ENCODE measurements around the gene ARMS2.

ARMS2 gene

DNA sequence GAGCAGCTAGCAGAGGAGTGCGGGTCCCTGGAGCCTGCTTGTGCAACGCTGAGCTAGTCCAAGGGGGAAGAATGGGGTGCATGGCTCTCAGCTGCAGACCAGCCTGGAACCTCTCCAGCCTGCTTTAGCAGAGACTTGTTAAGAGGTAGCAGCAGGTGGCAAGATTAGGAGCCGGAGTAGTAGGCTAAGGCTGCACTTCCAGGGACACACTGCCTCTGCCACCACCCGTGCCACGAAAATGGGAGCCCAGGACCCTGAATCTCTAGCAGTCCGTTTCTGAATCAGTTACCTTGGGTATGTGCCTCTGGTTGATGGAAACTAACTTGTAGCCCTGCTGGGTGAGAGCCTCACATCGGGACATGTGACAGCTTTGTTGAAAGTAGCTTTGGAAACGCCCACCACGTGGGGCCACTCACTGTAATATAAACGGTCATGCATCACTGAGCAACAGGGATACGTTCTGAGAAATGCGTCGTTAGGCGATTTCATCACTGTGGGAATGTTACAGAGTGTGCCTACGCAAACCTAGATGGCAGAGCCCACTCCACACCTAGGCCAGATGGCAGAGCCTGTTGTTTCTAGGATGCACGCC, 32.8 kb downstream of the ARMS2 start:
- no peak overlapping the region for H3K4me3 ChIP-seq (ENCODE audit: low read length)
- peaks cover 19% of the 10 kb centered on the region for H3K36me3 ChIP-seq (ENCODE audit: control insufficient read depth, insufficient read depth, low read length, severe bottlenecking)
- no peaks in the 10 kb centered on the region for H3K9me3 ChIP-seq (ENCODE audit: control insufficient read depth, low read length)
- H3K4me1 ChIP-seq (ENCODE audit: control insufficient read depth, insufficient read depth, low read length): peaks cover 53% of the 10 kb centered on the region
- no peaks in the 10 kb centered on the region for H3K27me3 ChIP-seq (replicated peaks; ENCODE audit: control insufficient read depth, insufficient read depth, low read length)
- DNase-seq (ENCODE audit: low read depth): peak; percentile 50
- no peak overlapping the region for H3K9ac ChIP-seq (ENCODE audit: low read length)

DNA sequence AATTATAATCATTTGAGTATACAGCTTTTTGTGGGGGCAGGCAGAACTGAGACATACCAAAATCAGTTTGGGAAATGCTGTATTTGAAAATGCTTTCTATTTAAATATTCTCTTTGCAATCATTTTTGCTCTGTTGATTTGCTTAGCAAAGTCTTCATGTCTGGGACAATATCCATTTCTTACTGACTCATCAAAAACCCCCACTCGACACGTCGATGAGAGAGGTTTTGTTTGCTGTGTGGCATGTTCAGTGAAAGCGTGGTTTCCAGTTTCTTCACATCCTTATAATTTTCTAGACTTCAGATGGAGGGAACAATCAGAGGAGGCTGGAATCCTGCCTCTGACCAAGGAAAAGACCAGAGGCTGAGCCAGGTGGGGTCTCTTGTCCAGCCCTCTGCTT, 35.8 kb downstream of the ARMS2 start:
- Histone ChIP-seq H3K4me3 (ENCODE audit: low read length) (no peak overlapping the region), H3K27me3 (replicated peaks; ENCODE audit: control insufficient read depth, insufficient read depth, low read length) (no peaks in the 10 kb centered on the region), H3K4me1 (ENCODE audit: control insufficient read depth, insufficient read depth, low read length) (peaks cover 80% of the 10 kb centered on the region), H3K9me3 (ENCODE audit: control insufficient read depth, low read length) (no peaks in the 10 kb centered on the region), H3K36me3 (ENCODE audit: control insufficient read depth, insufficient read depth, low read length, severe bottlenecking) (peaks cover 15% of the 10 kb centered on the region), H3K9ac (ENCODE audit: low read length) (peak overlapping the region; percentile 0)
- DNase-seq (ENCODE audit: low read depth): peak; percentile 53

DNA sequence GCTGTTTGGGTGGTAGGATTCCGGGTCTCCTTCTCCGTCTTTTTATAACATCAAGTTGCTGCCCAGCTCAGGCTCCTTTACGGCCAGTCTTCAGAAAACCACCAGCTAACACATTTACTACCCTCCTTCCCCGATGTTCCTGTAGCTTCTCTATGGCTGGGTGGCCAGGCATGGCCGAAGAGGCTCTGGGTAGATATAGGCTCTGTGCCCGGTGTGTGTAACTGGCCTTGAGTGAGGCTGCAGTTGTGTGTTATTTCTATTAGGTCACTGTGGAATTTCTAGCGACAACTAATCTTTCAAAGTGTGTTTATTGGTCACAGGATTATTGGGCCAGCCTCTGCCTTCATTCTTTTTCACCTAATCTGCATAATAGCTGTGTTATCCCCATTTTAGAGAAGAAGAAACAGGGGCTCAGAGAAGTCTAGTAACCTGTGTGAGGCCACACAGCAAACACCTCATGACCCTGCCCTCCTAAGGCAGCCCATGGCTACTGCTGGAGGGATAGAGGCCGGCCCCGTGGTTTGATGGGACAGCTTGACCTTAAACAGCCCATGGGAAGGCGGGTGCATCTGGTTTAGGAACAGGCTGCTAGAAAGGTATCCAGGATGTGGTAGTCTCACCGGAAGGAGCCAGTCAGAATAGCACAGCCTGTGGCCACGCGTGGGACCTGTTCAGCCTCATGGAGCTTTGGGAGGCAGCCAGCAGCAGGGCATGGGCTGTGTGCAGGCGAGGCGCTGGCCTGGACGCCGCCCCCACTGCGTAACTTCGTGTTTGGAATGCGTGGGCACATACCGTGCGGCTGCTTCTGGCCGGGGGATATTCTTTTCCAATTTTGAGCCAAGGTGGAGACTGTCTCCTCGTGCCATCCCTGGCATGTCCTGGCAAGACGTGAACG, 36.6 kb downstream of the ARMS2 start:
- Histone ChIP-seq H3K9me3 (ENCODE audit: control insufficient read depth, low read length) (no peaks in the 10 kb centered on the region), H3K9ac (ENCODE audit: low read length) (peak overlapping the region; percentile 0), H3K4me3 (ENCODE audit: low read length) (no peak overlapping the region), H3K27me3 (replicated peaks; ENCODE audit: control insufficient read depth, insufficient read depth, low read length) (no peaks in the 10 kb centered on the region), H3K4me1 (ENCODE audit: control insufficient read depth, insufficient read depth, low read length) (peaks cover 78% of the 10 kb centered on the region), H3K36me3 (ENCODE audit: control insufficient read depth, insufficient read depth, low read length, severe bottlenecking) (peaks cover 15% of the 10 kb centered on the region)
- peak; percentile 87 for DNase-seq (ENCODE audit: low read depth)

DNA sequence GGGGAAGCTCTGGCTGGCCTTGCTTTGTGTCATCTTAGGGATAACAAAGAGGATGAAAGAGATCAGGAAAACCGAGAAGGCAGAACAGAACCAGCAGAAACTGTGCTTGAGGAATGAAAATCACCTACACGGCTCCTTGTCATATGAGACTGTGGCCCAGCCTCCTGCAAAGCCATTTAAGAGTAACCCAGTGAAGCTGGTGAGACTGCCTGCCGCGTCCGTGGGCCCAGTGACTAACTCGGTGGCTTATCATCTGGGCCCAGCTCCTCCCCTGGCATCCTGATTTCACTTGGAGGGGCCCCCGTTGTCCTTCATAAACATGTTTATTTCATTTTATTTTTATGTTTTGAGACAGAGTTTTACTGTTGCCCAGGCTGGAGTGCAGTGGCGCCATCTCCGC, 37.6 kb downstream of the ARMS2 start:
- Histone ChIP-seq H3K27me3 (replicated peaks; ENCODE audit: control insufficient read depth, insufficient read depth, low read length) (no peaks in the 10 kb centered on the region), H3K4me1 (ENCODE audit: control insufficient read depth, insufficient read depth, low read length) (peaks cover 69% of the 10 kb centered on the region), H3K36me3 (ENCODE audit: control insufficient read depth, insufficient read depth, low read length, severe bottlenecking) (peaks cover 15% of the 10 kb centered on the region), H3K9ac (ENCODE audit: low read length) (peak overlapping the region; percentile 4), H3K9me3 (ENCODE audit: control insufficient read depth, low read length) (no peaks in the 10 kb centered on the region), H3K4me3 (ENCODE audit: low read length) (no peak overlapping the region)
- peak; percentile 48 for DNase-seq (ENCODE audit: low read depth)

DNA sequence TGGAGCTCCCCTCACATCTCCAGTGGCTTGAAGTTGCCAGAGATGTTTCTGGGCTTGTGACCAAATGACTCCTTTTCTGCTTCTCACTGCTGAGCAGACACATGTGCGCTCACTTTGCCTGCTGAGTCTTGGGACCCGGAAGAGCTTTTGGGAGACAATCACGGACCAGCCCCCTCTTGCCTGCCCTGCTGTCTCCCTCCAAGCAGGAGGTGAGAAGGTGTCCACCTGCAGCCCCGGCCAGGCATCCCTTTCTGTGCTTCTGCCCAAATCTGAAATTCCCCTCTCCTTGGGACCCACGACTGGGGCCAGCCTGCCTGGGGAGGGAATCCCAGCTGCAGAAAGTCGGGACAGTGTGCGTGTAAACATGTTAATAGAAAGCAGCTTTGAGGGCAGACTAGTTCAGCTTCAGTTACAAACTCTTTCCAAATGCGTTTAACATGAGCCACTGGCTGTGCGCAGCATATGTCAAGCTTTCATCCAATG, 38.6 kb downstream of the ARMS2 start:
- peak; percentile 88 for DNase-seq (ENCODE audit: low read depth)
- Histone ChIP-seq H3K4me1 (ENCODE audit: control insufficient read depth, insufficient read depth, low read length) (peaks cover 67% of the 10 kb centered on the region), H3K4me3 (ENCODE audit: low read length) (peak overlapping the region; percentile 59), H3K27me3 (replicated peaks; ENCODE audit: control insufficient read depth, insufficient read depth, low read length) (no peaks in the 10 kb centered on the region), H3K9ac (ENCODE audit: low read length) (peak overlapping the region; percentile 80), H3K36me3 (ENCODE audit: control insufficient read depth, insufficient read depth, low read length, severe bottlenecking) (peaks cover 12% of the 10 kb centered on the region), H3K9me3 (ENCODE audit: control insufficient read depth, low read length) (no peaks in the 10 kb centered on the region)

DNA sequence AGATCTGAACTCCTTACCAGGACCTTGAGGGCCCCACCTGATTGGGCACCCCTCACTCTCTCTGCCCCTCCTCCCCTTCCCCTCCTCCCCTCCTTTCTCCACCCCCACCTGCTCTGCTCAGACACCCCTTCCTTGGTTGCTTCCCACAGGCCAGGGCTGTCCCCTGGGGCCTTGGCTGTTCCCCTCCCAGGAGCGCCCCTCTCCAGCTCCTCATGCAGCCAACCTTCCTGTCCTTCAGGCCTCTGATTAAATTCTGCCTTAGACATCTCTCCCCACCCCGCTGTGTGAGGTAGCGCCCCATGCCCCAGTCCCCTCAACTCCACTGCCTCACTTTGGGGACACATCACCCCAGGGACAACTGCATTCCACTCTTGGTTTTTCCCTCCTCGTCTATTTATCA, 39.3 kb downstream of the ARMS2 start:
- Histone ChIP-seq H3K36me3 (ENCODE audit: control insufficient read depth, insufficient read depth, low read length, severe bottlenecking) (peaks cover 11% of the 10 kb centered on the region), H3K9me3 (ENCODE audit: control insufficient read depth, low read length) (no peaks in the 10 kb centered on the region), H3K27me3 (replicated peaks; ENCODE audit: control insufficient read depth, insufficient read depth, low read length) (no peaks in the 10 kb centered on the region), H3K9ac (ENCODE audit: low read length) (peak overlapping the region; percentile 86), H3K4me1 (ENCODE audit: control insufficient read depth, insufficient read depth, low read length) (peaks cover 70% of the 10 kb centered on the region), H3K4me3 (ENCODE audit: low read length) (no peak overlapping the region)
- DNase-seq (ENCODE audit: low read depth): peak; percentile 22

DNA sequence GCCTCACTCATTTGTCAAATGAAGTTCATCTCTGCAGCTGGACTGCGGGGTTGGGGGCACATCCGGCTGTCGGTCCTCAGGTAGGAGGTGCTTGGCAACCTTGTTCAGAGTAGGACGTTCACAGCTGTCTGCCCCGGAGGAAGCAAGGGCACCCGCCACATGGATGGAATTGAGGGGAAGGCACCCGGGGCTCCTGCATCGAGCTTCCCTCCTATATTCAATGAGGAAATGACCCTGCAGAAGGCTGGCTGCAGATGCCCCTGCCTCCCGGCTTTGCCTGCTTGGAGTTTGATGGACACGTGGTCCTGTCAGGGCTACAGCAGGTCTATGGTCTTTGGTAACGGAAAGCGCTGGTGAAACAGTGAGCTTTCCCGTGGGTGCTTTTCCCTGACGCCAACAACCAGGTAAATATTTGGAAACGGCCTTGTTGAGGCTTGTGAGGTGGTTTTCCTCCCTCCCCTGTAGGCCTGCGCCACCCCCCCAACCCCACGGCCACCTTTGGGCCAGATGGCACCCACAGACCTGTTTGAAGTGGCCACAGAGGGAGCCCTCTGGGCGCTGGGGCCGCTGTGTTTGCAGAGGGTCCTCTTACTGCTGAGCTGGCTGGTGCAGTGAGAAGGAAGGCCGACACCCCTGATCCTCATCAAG, 39.8 kb downstream of the ARMS2 start:
- no peaks in the 10 kb centered on the region for H3K9me3 ChIP-seq (ENCODE audit: control insufficient read depth, low read length)
- peak overlapping the region; percentile 54 for H3K4me3 ChIP-seq (ENCODE audit: low read length)
- H3K36me3 ChIP-seq (ENCODE audit: control insufficient read depth, insufficient read depth, low read length, severe bottlenecking): peaks cover 6% of the 10 kb centered on the region
- peaks cover 75% of the 10 kb centered on the region for H3K4me1 ChIP-seq (ENCODE audit: control insufficient read depth, insufficient read depth, low read length)
- no peak for DNase-seq (ENCODE audit: low read depth)
- H3K9ac ChIP-seq (ENCODE audit: low read length): peak overlapping the region; percentile 86
- H3K27me3 ChIP-seq (replicated peaks; ENCODE audit: control insufficient read depth, insufficient read depth, low read length): no peaks in the 10 kb centered on the region

DNA sequence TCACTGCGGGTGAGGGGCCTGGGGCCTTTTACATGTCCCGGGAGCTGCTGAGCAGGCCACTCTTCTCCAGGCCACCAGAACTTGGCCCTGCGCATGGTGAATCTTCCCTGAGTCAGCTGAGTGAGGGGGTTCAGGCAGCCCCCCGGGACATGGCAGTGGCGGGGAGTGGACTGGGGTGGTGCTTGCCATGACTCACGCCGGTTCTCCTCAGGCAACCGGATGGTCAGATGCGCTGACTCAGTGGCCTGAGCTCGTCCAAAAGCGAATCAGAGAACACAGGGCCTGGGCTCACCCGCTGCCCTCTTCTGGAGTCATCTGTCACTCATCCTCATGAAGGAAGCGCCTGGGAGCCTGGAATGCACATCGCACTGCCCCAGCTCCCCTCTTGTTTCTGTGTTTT, 40.4 kb downstream of the ARMS2 start:
- Histone ChIP-seq H3K4me3 (ENCODE audit: low read length) (peak overlapping the region; percentile 54), H3K4me1 (ENCODE audit: control insufficient read depth, insufficient read depth, low read length) (peaks cover 74% of the 10 kb centered on the region), H3K36me3 (ENCODE audit: control insufficient read depth, insufficient read depth, low read length, severe bottlenecking) (peaks cover under 1% of the 10 kb centered on the region), H3K27me3 (replicated peaks; ENCODE audit: control insufficient read depth, insufficient read depth, low read length) (no peaks in the 10 kb centered on the region), H3K9ac (ENCODE audit: low read length) (peak overlapping the region; percentile 86), H3K9me3 (ENCODE audit: control insufficient read depth, low read length) (no peaks in the 10 kb centered on the region)
- peak; percentile 89 for DNase-seq (ENCODE audit: low read depth)

DNA sequence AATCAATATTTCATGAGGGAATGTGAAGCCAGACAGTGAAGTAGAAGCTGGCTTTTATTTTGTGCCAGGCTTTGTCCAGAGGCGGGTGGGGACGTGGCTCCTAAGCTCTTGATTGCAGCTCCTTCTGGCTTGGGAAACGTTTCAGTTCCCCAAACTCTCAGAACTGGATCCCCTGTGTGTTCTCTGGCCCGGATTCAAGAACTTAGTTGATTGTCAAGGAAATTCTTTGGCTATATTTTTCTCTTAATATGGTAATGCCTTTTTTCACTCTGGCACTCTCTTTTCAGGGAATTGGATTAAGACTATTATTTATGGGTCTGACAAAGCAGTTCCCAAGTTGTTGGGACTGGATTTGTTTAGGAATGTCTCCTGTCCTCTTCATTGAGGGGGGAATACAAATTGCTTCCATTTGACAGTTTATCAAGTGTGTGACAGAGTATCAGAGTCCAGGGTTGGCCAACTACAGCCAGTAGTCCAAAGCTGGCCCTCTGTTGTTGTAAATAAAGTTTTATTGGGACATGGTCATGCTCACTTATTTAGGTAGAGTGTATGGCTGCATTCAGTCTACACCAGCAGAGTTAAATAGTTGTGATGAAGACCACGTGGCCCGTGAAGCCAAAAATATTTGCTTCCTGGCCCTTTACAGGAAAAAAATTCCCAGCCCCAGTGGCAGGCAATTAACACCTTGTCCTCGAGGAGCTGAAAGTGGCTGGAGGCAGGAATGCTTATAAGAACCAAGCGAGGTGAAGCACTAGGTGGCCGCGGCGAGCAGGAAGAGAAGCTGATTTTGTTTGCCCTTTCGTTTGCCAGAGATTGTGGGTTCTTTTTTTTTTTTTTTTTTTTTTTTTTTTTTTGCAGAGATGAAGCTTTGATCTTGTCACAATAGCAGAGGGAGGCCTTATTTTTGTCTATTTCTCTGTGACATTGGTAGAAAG, 41.2 kb downstream of the ARMS2 start:
- Histone ChIP-seq H3K4me1 (ENCODE audit: control insufficient read depth, insufficient read depth, low read length) (peaks cover 74% of the 10 kb centered on the region), H3K9me3 (ENCODE audit: control insufficient read depth, low read length) (no peaks in the 10 kb centered on the region), H3K9ac (ENCODE audit: low read length) (peak overlapping the region; percentile 86), H3K27me3 (replicated peaks; ENCODE audit: control insufficient read depth, insufficient read depth, low read length) (no peaks in the 10 kb centered on the region), H3K36me3 (ENCODE audit: control insufficient read depth, insufficient read depth, low read length, severe bottlenecking) (no peaks in the 10 kb centered on the region), H3K4me3 (ENCODE audit: low read length) (peak overlapping the region; percentile 54)
- peak; percentile 89 for DNase-seq (ENCODE audit: low read depth)

DNA sequence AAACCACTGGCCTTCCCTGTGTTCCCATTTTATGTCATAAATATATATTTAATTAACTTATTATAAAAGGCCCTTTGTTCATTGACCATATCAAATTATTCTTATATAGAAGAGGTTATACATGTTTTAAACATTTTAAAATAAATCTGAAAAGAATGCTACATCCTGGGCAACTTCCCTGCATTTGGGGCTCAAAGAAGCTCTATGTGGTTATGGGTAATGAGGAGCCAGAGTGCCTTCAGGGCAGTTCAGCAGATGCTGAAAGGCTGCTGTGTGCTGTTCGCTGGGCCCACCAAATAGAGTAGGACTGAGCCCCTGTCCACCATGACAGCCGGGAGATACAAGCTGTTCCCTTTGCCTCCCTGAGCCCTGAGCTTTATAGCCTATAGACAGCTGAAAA, 42.8 kb downstream of the ARMS2 start:
- DNase-seq (ENCODE audit: low read depth): no peak
- H3K4me3 ChIP-seq (ENCODE audit: low read length): no peak overlapping the region

More for the DNA sequence above, 42.8 kb downstream of the ARMS2 start:
- Histone ChIP-seq H3K4me1 (ENCODE audit: control insufficient read depth, insufficient read depth, low read length) (peaks cover 60% of the 10 kb centered on the region), H3K36me3 (ENCODE audit: control insufficient read depth, insufficient read depth, low read length, severe bottlenecking) (peaks cover 13% of the 10 kb centered on the region), H3K27me3 (replicated peaks; ENCODE audit: control insufficient read depth, insufficient read depth, low read length) (no peaks in the 10 kb centered on the region), H3K9ac (ENCODE audit: low read length) (no peak overlapping the region), H3K9me3 (ENCODE audit: control insufficient read depth, low read length) (no peaks in the 10 kb centered on the region)

Data from adipocyte (in vitro differentiated cells).